ENCODE results near the gene ZC3H12A.

ZC3H12A gene

DNA sequence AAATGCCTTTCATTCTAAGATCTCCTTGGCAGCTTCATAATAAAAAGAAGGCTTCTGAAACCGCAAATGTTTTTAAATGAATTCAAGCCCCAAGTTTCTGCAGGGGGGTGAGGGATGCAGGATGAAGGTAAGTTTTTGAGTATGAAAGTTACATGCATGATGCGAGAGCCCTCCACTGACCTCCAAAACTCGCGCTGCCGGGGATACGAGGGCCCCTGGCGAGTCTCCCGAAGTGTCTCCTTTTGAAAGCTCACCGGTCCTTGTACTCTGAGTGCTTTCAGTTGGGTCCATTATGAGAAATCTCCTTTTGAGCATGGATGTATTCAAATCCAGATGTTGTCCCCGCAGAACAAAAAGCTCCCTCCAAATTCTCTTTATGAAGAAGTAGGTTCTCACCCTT, 18.9 kb upstream of the ZC3H12A start:
- no peak for DNase-seq (ENCODE audit: low spot score)

GRCh38 chr1:37456614-37457013, 17.8 kb upstream of the ZC3H12A start:
- no peak for DNase-seq (ENCODE audit: low spot score)

- no peak for DNase-seq (ENCODE audit: low spot score)
These were observed 15.8 kb upstream of the ZC3H12A start for GRCh38 chr1:37458551-37458950.

GRCh38 chr1:37461698-37462436, 12.5 kb upstream of the ZC3H12A start:
- DNase-seq (ENCODE audit: low spot score) = no peak

GRCh38 chr1:37464443-37464842, 9.9 kb upstream of the ZC3H12A start:
- no peak for DNase-seq (ENCODE audit: low spot score)

- DNase-seq (ENCODE audit: low spot score) = peak; percentile 47
These were observed 8.5 kb upstream of the ZC3H12A start for GRCh38 chr1:37465593-37466517.

GRCh38 chr1:37468037-37468436, 6.3 kb upstream of the ZC3H12A start:
- no peak for DNase-seq (ENCODE audit: low spot score)

DNA sequence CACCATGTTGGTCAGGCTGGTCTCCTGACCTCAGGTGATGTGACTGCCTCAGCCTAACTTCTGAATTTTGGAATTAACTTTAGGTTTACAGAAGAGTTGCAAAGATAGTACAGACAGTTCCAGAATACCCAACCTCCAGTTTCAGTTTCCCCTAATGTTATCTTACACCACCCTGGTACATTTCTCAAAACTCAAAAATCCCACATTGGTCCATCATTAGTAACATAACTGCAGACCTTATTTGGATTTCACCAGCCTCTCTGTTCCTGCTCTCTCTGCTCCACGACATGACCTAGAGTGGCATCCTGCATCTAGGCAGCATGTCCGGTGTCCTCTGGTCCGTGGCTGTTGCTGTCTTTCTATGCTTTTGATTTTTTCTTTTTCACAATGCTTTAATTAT, 5.0 kb upstream of the ZC3H12A start:
- DNase-seq (ENCODE audit: low spot score) = no peak

DNA sequence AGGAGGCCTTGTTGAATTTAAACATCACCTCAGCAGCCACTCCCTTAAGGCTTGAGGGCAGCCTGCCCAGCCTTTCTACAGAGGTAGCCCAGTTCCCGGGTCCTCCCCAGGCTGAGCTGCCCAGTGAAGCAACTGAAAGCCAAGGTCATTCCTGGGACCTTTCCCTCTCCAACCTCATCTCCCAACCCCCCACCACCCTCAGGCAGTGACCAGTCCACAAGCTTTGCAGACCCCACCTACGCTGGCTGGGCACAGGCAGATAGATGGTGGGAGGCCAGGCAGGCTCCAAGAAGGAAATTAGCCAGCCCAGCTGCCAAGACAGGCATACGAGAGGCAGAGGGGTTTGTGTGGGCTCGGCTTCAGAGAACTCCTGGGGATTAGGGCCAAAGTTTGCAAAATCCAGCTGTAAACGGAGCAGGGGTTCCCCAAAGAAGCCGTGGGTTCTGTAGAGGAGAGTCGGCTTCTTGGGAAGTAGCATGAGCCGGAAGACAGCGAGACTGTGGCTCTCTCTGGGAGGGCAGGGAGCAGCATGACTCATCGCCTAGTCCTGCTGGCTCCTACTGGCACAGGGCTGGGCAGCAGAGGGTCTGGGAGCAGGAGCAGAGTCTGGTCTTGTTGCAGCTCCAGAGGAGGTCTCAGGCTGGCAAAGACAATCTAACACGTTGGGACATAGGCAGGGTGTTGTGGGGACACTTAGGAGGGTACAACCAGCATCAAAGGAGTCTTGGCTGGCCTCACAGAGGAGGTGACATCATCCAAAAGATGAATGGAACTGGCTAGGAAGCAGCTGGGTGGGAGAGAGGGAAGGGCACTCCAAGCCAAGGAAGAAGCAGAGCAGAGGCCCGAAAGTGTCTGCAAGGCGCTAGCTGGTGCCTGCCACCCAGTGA, 2.8 kb upstream of the ZC3H12A start:
- DNase-seq (ENCODE audit: low spot score) = peak; percentile 95

DNA sequence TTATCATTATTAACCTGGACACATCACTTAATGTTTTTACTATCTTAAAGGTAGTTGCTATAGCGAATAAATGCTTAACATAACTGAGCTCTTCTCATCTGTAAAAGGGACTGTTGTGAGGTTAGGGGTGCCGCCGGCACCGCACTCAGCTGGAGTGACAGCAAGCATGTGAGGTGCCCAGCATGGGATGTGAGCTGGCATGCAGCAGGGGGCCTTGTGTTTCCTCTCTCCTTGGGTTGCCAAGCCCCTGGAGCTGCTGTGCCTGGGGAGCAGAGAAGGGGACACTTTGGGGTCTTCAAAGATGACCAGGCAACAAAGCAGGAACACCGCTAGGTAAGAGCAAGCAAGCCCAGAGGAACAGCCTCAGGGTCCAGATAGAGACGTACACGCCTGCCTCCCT, 2.1 kb upstream of the ZC3H12A start:
- no peak for DNase-seq (ENCODE audit: low spot score)

GRCh38 chr1:37472994-37473393, 1.4 kb upstream of the ZC3H12A start:
- DNase-seq (ENCODE audit: low spot score) = no peak

- DNase-seq (ENCODE audit: low spot score) = no peak
These were observed 842 bp upstream of the ZC3H12A start for GRCh38 chr1:37473431-37474045.

GRCh38 chr1:37474697-37475379, 458 bp downstream of the ZC3H12A start:
- DNase-seq (ENCODE audit: low spot score) = peak; percentile 64

- DNase-seq (ENCODE audit: low spot score) = no peak
These were observed 1.2 kb downstream of the ZC3H12A start for GRCh38 chr1:37475380-37476086.

- DNase-seq (ENCODE audit: low spot score) = no peak
These were observed 1.7 kb downstream of the ZC3H12A start for GRCh38 chr1:37476087-37476452.

GRCh38 chr1:37476460-37477197, 2.2 kb downstream of the ZC3H12A start:
- peak; percentile 92 for DNase-seq (ENCODE audit: low spot score)

- peak; percentile 33 for DNase-seq (ENCODE audit: low spot score)
These were observed 3.0 kb downstream of the ZC3H12A start for GRCh38 chr1:37477198-37477931.

- DNase-seq (ENCODE audit: low spot score) = no peak
These were observed 3.6 kb downstream of the ZC3H12A start for GRCh38 chr1:37477946-37478345.

GRCh38 chr1:37478451-37478881, 4.1 kb downstream of the ZC3H12A start:
- peak; percentile 62 for DNase-seq (ENCODE audit: low spot score)

Data from GM03348 (cell line).